Measurements from ENCODE around the gene KIF1A. TPM values are rescaled to one million over a fixed set of nuclear protein-coding genes. Genes with fewer than 3 reads are reported as not detected.
"Not testable (repeated sequence)": the region's sequence is repeated elsewhere in the genome, so short reads cannot be mapped to it uniquely, and the experiment has no call there.

The KIF1A gene
- polyA plus RNA-seq, 3 donors from 2014 or later: not detected

- not testable (repeated sequence) for H3K27me3 Mint-ChIP-seq (ENCODE audit: low read depth in 3 of 3); H3K27ac Mint-ChIP-seq; DNase-seq; H3K36me3 Mint-ChIP-seq; H3K4me3 Mint-ChIP-seq; H3K4me1 Mint-ChIP-seq; H3K9me3 Mint-ChIP-seq
Measured at GRCh38 chr2:240678909-240679308, 141.1 kb downstream of the KIF1A start.

GRCh38 chr2:240678043-240678442 lies 142.0 kb downstream of the KIF1A start:
- not testable (repeated sequence) for H3K36me3 Mint-ChIP-seq; H3K4me3 Mint-ChIP-seq; DNase-seq; H3K27ac Mint-ChIP-seq; H3K4me1 Mint-ChIP-seq; H3K27me3 Mint-ChIP-seq (ENCODE audit: low read depth in 3 of 3); H3K9me3 Mint-ChIP-seq

DNA sequence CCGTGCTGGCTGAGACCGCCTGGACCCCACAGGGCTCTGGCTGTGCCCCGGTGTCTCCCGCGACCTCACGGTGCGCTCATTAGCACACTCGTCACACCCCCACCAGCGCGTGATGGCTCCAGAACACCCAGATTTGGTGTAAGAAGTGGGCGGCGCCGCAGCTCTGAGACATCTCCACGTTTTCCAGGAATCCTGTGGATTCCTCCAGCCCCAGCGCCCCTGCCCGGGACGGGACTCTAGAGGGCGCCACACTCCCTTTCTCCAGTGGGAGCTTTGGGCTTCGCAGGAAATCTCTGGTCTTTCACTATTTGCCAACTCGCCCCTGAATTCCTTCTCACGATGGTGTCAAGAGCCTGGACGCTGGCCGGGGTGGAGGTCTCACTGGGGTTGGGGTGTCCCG lies 144.7 kb downstream of the KIF1A start:
- not testable (repeated sequence) for DNase-seq, H3K4me1 Mint-ChIP-seq, H3K9me3 Mint-ChIP-seq

DNA sequence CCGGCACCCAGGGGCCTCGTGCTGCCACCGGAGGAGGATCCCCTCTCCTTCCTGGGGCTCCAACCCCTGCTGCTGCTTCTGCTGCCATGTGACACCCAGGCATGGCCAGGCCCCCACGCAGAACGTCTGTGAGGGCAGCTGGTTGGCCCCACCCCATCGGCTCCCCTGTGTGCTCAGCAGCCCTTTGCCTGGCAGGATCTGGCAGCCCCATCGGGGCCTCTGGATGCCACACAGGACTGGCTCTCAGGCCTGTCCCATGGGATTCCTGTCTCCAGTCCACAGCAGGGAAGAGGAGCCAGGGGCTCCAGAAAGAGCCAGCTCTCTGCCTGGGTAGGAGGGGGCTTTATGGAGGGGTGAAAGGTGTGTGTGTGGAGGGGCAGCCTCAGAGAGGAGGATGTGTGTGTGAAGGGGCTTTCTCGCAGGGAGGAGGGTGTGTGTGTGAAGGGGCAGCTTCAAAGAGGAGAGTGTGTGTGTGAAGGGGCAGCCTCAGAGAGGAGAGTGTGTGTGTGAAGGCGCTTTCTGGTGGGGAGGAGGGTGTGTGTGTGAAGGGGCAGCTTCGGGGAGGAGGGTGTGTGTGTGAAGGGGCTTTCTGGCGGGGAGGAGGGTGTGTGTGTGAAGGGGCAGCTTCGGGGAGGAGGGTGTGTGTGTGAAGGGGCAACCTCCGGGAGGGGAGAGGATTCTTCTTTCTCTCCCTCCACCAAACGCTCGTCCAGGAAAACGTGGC lies 145.4 kb downstream of the KIF1A start:
- peak in 1 of 3 donors; percentile 67 for DNase-seq
- Mint-ChIP-seq H3K27ac (peak overlapping the region in 1 of 6 donors; percentile 2), H3K4me3 (peak overlapping the region in 4 of 5 donors; percentile 15 to 56 (median 30))
- H3K4me1 Mint-ChIP-seq; H3K27me3 Mint-ChIP-seq (ENCODE audit: low read depth in 3 of 3); H3K9me3 Mint-ChIP-seq; H3K36me3 Mint-ChIP-seq: not testable (repeated sequence)

More for the DNA sequence above, 144.7 kb downstream of the KIF1A start:
- not testable (repeated sequence) for H3K36me3 Mint-ChIP-seq; H3K27ac Mint-ChIP-seq; H3K27me3 Mint-ChIP-seq (ENCODE audit: low read depth in 3 of 3); H3K4me3 Mint-ChIP-seq

GRCh38 chr2:240672701-240673190 lies 147.3 kb downstream of the KIF1A start:
- Mint-ChIP-seq H3K4me3 (no peak overlapping the region), H3K36me3 (no peaks in the 10 kb centered on the region), H3K27me3 (ENCODE audit: low read depth in 3 of 3) (peaks cover 7 to 10% (median 8%) of the 10 kb centered on the region in 3 donors), H3K9me3 (no peaks in the 10 kb centered on the region), H3K4me1 (peaks cover 0 to 3% of the 10 kb centered on the region in 2 donors), H3K27ac (no peak overlapping the region)
- peak in 1 of 3 donors; percentile 9 for DNase-seq

DNA sequence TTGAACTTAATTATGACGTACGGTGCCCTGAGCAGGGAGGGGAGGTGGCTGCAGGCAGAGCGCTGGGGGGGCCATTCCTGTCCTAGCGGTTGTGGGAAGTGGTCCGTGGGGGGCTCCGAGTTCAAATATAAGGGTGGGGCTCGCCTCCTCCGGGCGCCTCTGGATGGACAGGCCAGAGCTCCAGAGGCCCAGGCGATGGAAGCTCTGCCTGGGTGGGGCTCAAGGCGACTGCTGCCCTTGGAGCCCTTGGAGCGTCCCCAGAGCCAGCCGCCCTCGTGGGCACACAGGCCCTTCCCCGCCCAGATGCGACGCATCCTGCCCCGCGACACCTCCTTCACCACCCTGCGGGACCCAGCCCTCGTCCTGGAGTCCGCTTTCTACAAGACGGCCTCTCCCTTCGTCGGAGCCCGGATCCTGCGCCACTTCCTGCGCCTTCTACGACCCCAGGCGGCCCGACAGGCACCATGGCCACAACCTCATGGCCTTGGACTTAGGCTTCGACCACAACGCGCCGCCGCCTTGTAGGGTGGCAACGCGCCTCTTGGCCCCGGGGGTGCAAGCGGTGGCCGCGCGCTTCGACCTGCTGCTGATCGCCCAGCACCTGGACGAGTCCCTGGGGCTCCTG lies 147.8 kb downstream of the KIF1A start:
- DNase-seq: no peak
- Mint-ChIP-seq H3K4me3 (no peak overlapping the region), H3K27me3 (ENCODE audit: low read depth in 3 of 3) (peaks cover 7 to 11% (median 8%) of the 10 kb centered on the region in 3 donors), H3K9me3 (no peaks in the 10 kb centered on the region), H3K36me3 (no peaks in the 10 kb centered on the region), H3K4me1 (peaks cover 0 to 3% of the 10 kb centered on the region in 2 donors), H3K27ac (no peak overlapping the region)

GRCh38 chr2:240670950-240671349 lies 149.1 kb downstream of the KIF1A start:
- peaks cover 0 to 3% of the 10 kb centered on the region in 2 donors for H3K4me1 Mint-ChIP-seq
- peak overlapping the region in 1 of 6 donors; percentile 9 for H3K27ac Mint-ChIP-seq
- H3K4me3 Mint-ChIP-seq: no peak overlapping the region
- no peak for DNase-seq
- H3K36me3 Mint-ChIP-seq: no peaks in the 10 kb centered on the region
- peaks cover 12 to 14% (median 14%) of the 10 kb centered on the region in 3 donors for H3K27me3 Mint-ChIP-seq (ENCODE audit: low read depth in 3 of 3)
- H3K9me3 Mint-ChIP-seq: peaks cover 0 to 4% (median 0%) of the 10 kb centered on the region in 6 donors

DNA sequence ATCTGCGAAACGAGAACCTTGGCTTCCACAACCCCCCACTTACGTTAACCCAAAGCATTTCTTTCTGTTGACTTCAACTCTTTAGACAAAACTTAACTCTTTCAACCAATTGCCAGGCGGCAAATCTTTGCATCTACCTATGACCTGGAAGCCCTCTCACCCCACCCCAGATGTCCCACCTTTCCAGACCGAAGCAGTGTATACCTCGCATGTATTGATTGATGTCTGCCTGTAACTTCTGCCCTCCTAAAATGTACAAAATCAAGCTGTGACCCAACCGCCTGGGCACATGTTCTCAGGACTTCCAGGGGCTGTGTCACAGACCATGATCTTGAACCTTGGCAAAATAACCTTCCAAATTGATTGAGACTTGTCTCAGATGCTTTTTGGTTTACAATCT lies 149.6 kb downstream of the KIF1A start:
- H3K4me3 Mint-ChIP-seq: no peak overlapping the region
- peaks cover 14 to 16% (median 14%) of the 10 kb centered on the region in 3 donors for H3K27me3 Mint-ChIP-seq (ENCODE audit: low read depth in 3 of 3)
- no peaks in the 10 kb centered on the region for H3K36me3 Mint-ChIP-seq
- DNase-seq: no peak
- H3K9me3 Mint-ChIP-seq: peaks cover 0 to 4% (median under 1%) of the 10 kb centered on the region in 6 donors
- peaks cover 0 to 3% of the 10 kb centered on the region in 2 donors for H3K4me1 Mint-ChIP-seq
- peak overlapping the region in 1 of 6 donors; percentile 9 for H3K27ac Mint-ChIP-seq

- H3K27me3 Mint-ChIP-seq (ENCODE audit: low read depth in 3 of 3): peaks cover 12 to 16% (median 14%) of the 10 kb centered on the region in 3 donors
- H3K9me3 Mint-ChIP-seq: peaks cover 6 to 13% (median 9%) of the 10 kb centered on the region in 6 donors
- DNase-seq: no peak
- H3K4me3 Mint-ChIP-seq: no peak overlapping the region
- no peaks in the 10 kb centered on the region for H3K4me1 Mint-ChIP-seq
- H3K27ac Mint-ChIP-seq: no peak overlapping the region
- peaks cover 4 to 8% (median 4%) of the 10 kb centered on the region in 3 donors for H3K36me3 Mint-ChIP-seq
Measured at GRCh38 chr2:240664622-240665021, 155.4 kb downstream of the KIF1A start.

Other genes starting within 250 kb of the KIF1A start
- gene CAPN10, start 233.5 kb downstream of the KIF1A start, polyA plus RNA-seq: 10 to 100 TPM in 2 of 3 donors, 1 to 10 TPM in 1; 9.7 to 22.5 (median 11.6) TPM
- 1 to 10 TPM in 1 of 3 donors, under 1 TPM in 1, not detected in 1; 0.89 to 1.6 TPM for gene GPR35, start 194.7 kb downstream of the KIF1A start, polyA plus RNA-seq
- gene AQP12B, start 137.3 kb downstream of the KIF1A start, polyA plus RNA-seq: not detected
- not detected for gene AQP12A, start 128.4 kb downstream of the KIF1A start, polyA plus RNA-seq
- not detected for gene AGXT, start 48.6 kb upstream of the KIF1A start, polyA plus RNA-seq
- not detected for gene MAB21L4, start 75.9 kb upstream of the KIF1A start, polyA plus RNA-seq
- gene CROCC2, start 86.1 kb upstream of the KIF1A start, polyA plus RNA-seq: not detected
- under 1 TPM in 2 of 3 donors, not detected in 1; 0.24 to 0.56 TPM for gene SNED1, start 178.4 kb upstream of the KIF1A start, polyA plus RNA-seq

All from immature natural killer cell (primary cell).